Adrenal gland (tissue), 12 donors: ENCODE measurements around the gene HDAC4. TPM values are rescaled to one million over a fixed set of nuclear protein-coding genes. Genes with fewer than 3 reads are reported as not detected.

Experiments
- DNase-seq, 7 donors: peaks; one replicate each; pipeline ENCODE4 v3.0.0-alpha.2; 2019 to 2020
- H3K27ac ChIP-seq, 5 donors: fragments of 200-600 bp; sonication (generic) in 4 of 5; 1 replicate in 3 of 5; 2 replicates in 2 of 5; pipeline versions ENCODE4 v1.5.1 to v1.8.0; 2016 to 2020; ENCODE audit warnings: mild to moderate bottlenecking in 1 of 5
- H3K27me3 ChIP-seq: fragments of 200-600 bp; 2 replicates; pipeline ENCODE4 v1.8.0; 2021
- H3K36me3 ChIP-seq, 2 donors: fragments of 200-600 bp; replicated peaks in 1 of 2; 1 replicate in 1 of 2; 2 replicates in 1 of 2; pipeline versions ENCODE4 v1.5.1 to v1.8.0; 2018 to 2022
- H3K4me1 ChIP-seq, 2 donors: fragments of 200-600 bp; replicated peaks in 1 of 2; 1 replicate in 1 of 2; 2 replicates in 1 of 2; pipeline versions ENCODE4 v1.5.1 to v1.8.0; 2018 to 2021
- H3K4me3 ChIP-seq, 4 donors: fragments of 200-600 bp; sonication (generic) in 3 of 4; one replicate each; pipeline ENCODE4 v1.5.1; 2016 to 2018
- H3K9me3 ChIP-seq, 3 donors: fragments of 200-600 bp; sonication (generic) in 1 of 3; replicated peaks in 1 of 3; 1 replicate in 2 of 3; 2 replicates in 1 of 3; pipeline versions ENCODE4 v1.5.1 to v1.8.0; 2016 to 2021
- POLR2A ChIP-seq, 2 donors: fragments of 450-650 bp; IDR thresholded peaks; one replicate each; pipeline ENCODE4 v1.6.1; 2017; ENCODE audit warnings: antibody characterized with exemption in 2 of 2, mild to moderate bottlenecking in 2 of 2, moderate library complexity in 1 of 2
- WGBS, 4 donors: extraction: QIAGEN DNeasy Blood & Tissue Kit in 2 of 4; methylation state at CpG; one replicate each; pipeline versions ENCODE4 v1.1.5 to v1.1.7; 2013 to 2017; 5-methylcytosine and 5-hydroxymethylcytosine counted together
- intact Hi-C, 2 donors: fragments of 100-400 bp; cut with DNase I; formaldehyde crosslinking; loops; one replicate each; pipeline versions ENCODE4 v1.14.1 to v1.15.0; 2022 to 2023
- polyA plus RNA-seq, 3 donors: library from polyadenylated mRNA; stranded (reverse); fragments of 200-250 nt in 2 of 3; fragments of 350-450 nt in 1 of 3; fragmentation: Illumina TruSeq in 1 of 3; extraction: RNeasy Lipid Tissue Mini Kit (QIAGEN cat#74804) in 1 of 3; gene quantifications; one replicate each; pipeline ENCODE4 v1.2.3, GENCODE V29; 2013 to 2014
- total RNA-seq, 9 donors: library from RNA; depleted of rRNA in 4 of 9; stranded (reverse); fragments of >200 nt in 4 of 9; fragments of 120-200 nt in 1 of 9; fragmentation: NEBNext Ultra II Directional in 1 of 9; extraction: Animal tissue kit (Norgen Biotek cat#: 25700) in 1 of 9; gene quantifications; one replicate each; pipeline versions ENCODE4 v1.1.0 to v1.2.4, GENCODE V29; 2013 to 2023
- TF ChIP-seq, protein P1 (sequence below), 6 experiments: fragments of 450-650 bp in 4 of 6; fragments of 200-600 bp in 2 of 6; sonication (generic) in 1 of 6; IDR thresholded peaks; 1 replicate in 5 of 6; 2 replicates in 1 of 6; pipeline versions ENCODE4 v1.5.1 to v1.8.0; 2016 to 2021; ENCODE audit warnings: antibody characterized with exemption in 6 of 6, mild to moderate bottlenecking in 2 of 6, moderate library complexity in 1 of 6
- donor health status: healthy with polysubstance abuse.
- donor health status: Bipolar disorder and iron deficiency.
- donor health status: DM: yes; HTN: yes; CAD: no.
- donor health status: DM: no; HTN: no; CAD: no.
- donor health status: DM: no; HTN: no; CAD: no.
- donor health status: DM: yes; HTN: yes; CAD: no.

Gene HDAC4
- total and polyA plus RNA-seq, 12 donors, result 8.3 to 88.9 (median 28.7) TPM

- WGBS, 4 donors, result 29 to 37% (median 32%) methylated on average over 4 of the region's 4 CpGs
- peak overlapping the region in 3 of 5 donors; percentile 23 to 85 (median 80) for H3K27ac ChIP-seq
- H3K4me1 ChIP-seq, result peaks cover 48 to 65% of the 10 kb centered on the region in 2 donors
- TF ChIP-seq, protein P1, sequence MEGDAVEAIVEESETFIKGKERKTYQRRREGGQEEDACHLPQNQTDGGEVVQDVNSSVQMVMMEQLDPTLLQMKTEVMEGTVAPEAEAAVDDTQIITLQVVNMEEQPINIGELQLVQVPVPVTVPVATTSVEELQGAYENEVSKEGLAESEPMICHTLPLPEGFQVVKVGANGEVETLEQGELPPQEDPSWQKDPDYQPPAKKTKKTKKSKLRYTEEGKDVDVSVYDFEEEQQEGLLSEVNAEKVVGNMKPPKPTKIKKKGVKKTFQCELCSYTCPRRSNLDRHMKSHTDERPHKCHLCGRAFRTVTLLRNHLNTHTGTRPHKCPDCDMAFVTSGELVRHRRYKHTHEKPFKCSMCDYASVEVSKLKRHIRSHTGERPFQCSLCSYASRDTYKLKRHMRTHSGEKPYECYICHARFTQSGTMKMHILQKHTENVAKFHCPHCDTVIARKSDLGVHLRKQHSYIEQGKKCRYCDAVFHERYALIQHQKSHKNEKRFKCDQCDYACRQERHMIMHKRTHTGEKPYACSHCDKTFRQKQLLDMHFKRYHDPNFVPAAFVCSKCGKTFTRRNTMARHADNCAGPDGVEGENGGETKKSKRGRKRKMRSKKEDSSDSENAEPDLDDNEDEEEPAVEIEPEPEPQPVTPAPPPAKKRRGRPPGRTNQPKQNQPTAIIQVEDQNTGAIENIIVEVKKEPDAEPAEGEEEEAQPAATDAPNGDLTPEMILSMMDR (IDR thresholded peaks at IDR 0.05), result no peak
- no peak for TF ChIP-seq POLR2A (IDR thresholded peaks at IDR 0.05)
- no peaks in the 10 kb centered on the region for H3K36me3 ChIP-seq
- DNase-seq, result no peak
- H3K27me3 ChIP-seq, result no peaks in the 10 kb centered on the region
- no peaks in the 10 kb centered on the region for H3K9me3 ChIP-seq
- no peak overlapping the region for H3K4me3 ChIP-seq
- intact Hi-C loops, result no loop called here
These were observed 112.6 kb downstream of the HDAC4 start for GRCh38 chr2:239288237-239288636.

GRCh38 chr2:239287461-239287860, 113.4 kb downstream of the HDAC4 start:
- peak in 1 of 7 donors; percentile 21 for DNase-seq
- no peak overlapping the region for H3K4me3 ChIP-seq
- no peaks in the 10 kb centered on the region for H3K9me3 ChIP-seq
- no peaks in the 10 kb centered on the region for H3K36me3 ChIP-seq
- WGBS, 4 donors, result 40 to 51% (median 45%) methylated on average over 5 of the region's 5 CpGs
- intact Hi-C loops, result no loop called here
- no peaks in the 10 kb centered on the region for H3K27me3 ChIP-seq
- TF ChIP-seq POLR2A (IDR thresholded peaks at IDR 0.05), result no peak
- TF ChIP-seq, protein P1 (IDR thresholded peaks at IDR 0.05), result no peak
- H3K4me1 ChIP-seq, result peaks cover 48 to 58% of the 10 kb centered on the region in 2 donors
- H3K27ac ChIP-seq, result peak overlapping the region; percentile 17 to 85 (median 59)

DNA sequence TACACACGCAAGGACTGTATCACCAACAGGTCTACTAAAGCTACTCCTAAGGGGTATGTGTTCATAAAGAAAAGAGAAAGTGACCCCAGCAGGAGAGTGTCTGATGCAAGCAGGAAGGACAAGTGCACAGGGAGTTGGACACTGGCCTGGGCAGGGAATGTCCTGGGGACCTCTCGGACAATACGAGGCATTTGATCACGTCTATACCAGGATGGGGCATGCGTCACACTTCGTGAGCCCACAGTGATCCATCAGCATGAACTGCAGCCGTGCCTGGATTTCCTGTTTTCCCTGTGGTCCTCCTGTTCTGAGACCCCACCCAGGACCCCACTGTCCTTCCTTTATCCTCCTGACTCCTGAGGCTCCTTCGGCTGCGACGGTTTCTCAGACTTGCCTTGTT, 113.9 kb downstream of the HDAC4 start:
- Histone ChIP-seq H3K27ac (peak overlapping the region in 4 of 5 donors; percentile 17 to 85 (median 70)), H3K9me3 (no peaks in the 10 kb centered on the region)
- WGBS, 4 donors, result 64 to 73% (median 69%) methylated on average over 10 of the region's 10 CpGs

DNA sequence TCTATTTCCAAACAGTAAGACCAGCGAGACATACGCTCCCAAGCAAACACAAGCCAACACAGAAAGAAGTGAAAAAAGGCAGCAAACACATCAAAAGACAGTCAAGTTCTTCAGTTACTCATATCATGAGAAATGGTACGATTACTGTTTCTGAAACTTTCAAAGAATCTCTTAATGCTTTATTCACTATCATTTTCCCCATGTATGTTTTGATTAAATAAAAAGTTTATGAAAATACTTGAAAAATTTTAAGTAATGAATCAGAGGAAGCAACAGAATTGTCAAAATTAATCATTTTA, 114.9 kb downstream of the HDAC4 start:
- TF ChIP-seq, protein P1 (IDR thresholded peaks at IDR 0.05), result no peak
- TF ChIP-seq POLR2A (IDR thresholded peaks at IDR 0.05), result no peak
- H3K27ac ChIP-seq, result peak overlapping the region in 1 of 5 donors; percentile 85
- H3K4me3 ChIP-seq, result no peak overlapping the region
- intact Hi-C loops, result no loop called here
- peaks cover 43 to 48% of the 10 kb centered on the region in 2 donors for H3K4me1 ChIP-seq
- no peak for DNase-seq
- H3K9me3 ChIP-seq, result no peaks in the 10 kb centered on the region
- H3K36me3 ChIP-seq, result no peaks in the 10 kb centered on the region
- 79 to 89% (median 86%) methylated on average over 3 of the region's 3 CpGs for WGBS, 4 donors
- no peaks in the 10 kb centered on the region for H3K27me3 ChIP-seq

More for the DNA sequence above, 113.9 kb downstream of the HDAC4 start:
- intact Hi-C loops, result no loop called here
- H3K36me3 ChIP-seq, result no peaks in the 10 kb centered on the region
- no peaks in the 10 kb centered on the region for H3K27me3 ChIP-seq
- TF ChIP-seq POLR2A (IDR thresholded peaks at IDR 0.05), result no peak
- TF ChIP-seq, protein P1 (IDR thresholded peaks at IDR 0.05), result no peak
- H3K4me1 ChIP-seq, result peaks cover 48 to 58% of the 10 kb centered on the region in 2 donors
- H3K4me3 ChIP-seq, result no peak overlapping the region
- DNase-seq, result peak in 2 of 7 donors; percentile 31 to 38
